ENCODE measurements around the gene CXCL12.

CXCL12 gene

GRCh38 chr10:44355630-44356029, 29.3 kb downstream of the CXCL12 start (continued):
- no peak for TF ChIP-seq POU6F1 (CRISPR knock-in tag; IDR thresholded peaks at IDR 0.05; ENCODE audit: borderline replicate concordance, low read depth)
- no peak for TF ChIP-seq ISL1 (CRISPR knock-in tag; IDR thresholded peaks at IDR 0.05)
- TF ChIP-seq ZNF565 (CRISPR knock-in tag; conservative IDR thresholded peaks at IDR 0.05; ENCODE audit: low read depth): no peak
- TF ChIP-seq CSRNP3 (CRISPR knock-in tag; IDR thresholded peaks at IDR 0.05): no peak
- TF ChIP-seq ZNF8 (CRISPR knock-in tag; IDR thresholded peaks at IDR 0.05): no peak

- no peak for ATAC-seq
- TF ChIP-seq BACH2 (CRISPR knock-in tag; IDR thresholded peaks at IDR 0.05; ENCODE audit: borderline replicate concordance) (no peak), PPARA (CRISPR knock-in tag; IDR thresholded peaks at IDR 0.05; ENCODE audit: borderline replicate concordance) (no peak), ZNF70 (CRISPR knock-in tag; IDR thresholded peaks at IDR 0.05) (no peak), ZC3H10 (CRISPR knock-in tag; IDR thresholded peaks at IDR 0.05) (no peak), CSRNP3 (CRISPR knock-in tag; IDR thresholded peaks at IDR 0.05) (no peak), ZNF565 (CRISPR knock-in tag; conservative IDR thresholded peaks at IDR 0.05; ENCODE audit: low read depth) (no peak), ARNTL (CRISPR knock-in tag; IDR thresholded peaks at IDR 0.05; ENCODE audit: borderline replicate concordance, low read depth) (no peak), RARB (CRISPR knock-in tag; IDR thresholded peaks at IDR 0.05) (no peak), OSR1 (CRISPR knock-in tag; IDR thresholded peaks at IDR 0.05) (no peak), ZFP3 (CRISPR knock-in tag; IDR thresholded peaks at IDR 0.05) (no peak), TOX (CRISPR knock-in tag; IDR thresholded peaks at IDR 0.05; ENCODE audit: borderline replicate concordance) (no peak), ISL1 (CRISPR knock-in tag; IDR thresholded peaks at IDR 0.05) (no peak), TCF4 (CRISPR knock-in tag; IDR thresholded peaks at IDR 0.05; ENCODE audit: borderline replicate concordance) (no peak), ZFP30 (CRISPR knock-in tag; IDR thresholded peaks at IDR 0.05) (no peak), ESRRG (CRISPR knock-in tag; IDR thresholded peaks at IDR 0.05) (no peak), CREB5 (CRISPR knock-in tag; IDR thresholded peaks at IDR 0.05; ENCODE audit: low read depth) (no peak), TSHZ2 (CRISPR knock-in tag; IDR thresholded peaks at IDR 0.05) (no peak)
Measured at GRCh38 chr10:44354771-44355170, 30.1 kb downstream of the CXCL12 start.

- no peak for TF ChIP-seq RARB (CRISPR knock-in tag; IDR thresholded peaks at IDR 0.05)
- no peak for TF ChIP-seq PATZ1 (CRISPR knock-in tag; IDR thresholded peaks at IDR 0.05; ENCODE audit: borderline replicate concordance)
- TF ChIP-seq GLIS3 (CRISPR knock-in tag; IDR thresholded peaks at IDR 0.05): no peak
- no peak for TF ChIP-seq TSHZ2 (CRISPR knock-in tag; IDR thresholded peaks at IDR 0.05)
- ATAC-seq: no peak
Measured at GRCh38 chr10:44353721-44354120, 31.2 kb downstream of the CXCL12 start.
